Frontal cortex (tissue), 4 donors: Measurements from ENCODE around the gene RABEPK. TPM values are rescaled to one million over a fixed set of nuclear protein-coding genes. Genes with fewer than 3 reads are reported as not detected.
A peak's percentile ranks its signal among the peaks of the same experiment; 100 is the strongest.
"Not testable (repeated sequence)": the region's sequence is repeated elsewhere in the genome, so short reads cannot be mapped to it uniquely, and the experiment has no call there.

Experiments
- DNase-seq, 2 donors: peaks; one replicate each; pipeline ENCODE4 v3.0.0; 2012; ENCODE audit warnings: low spot score in 2 of 2
- FAIRE-seq: peaks from 2 replicates; lab custom pipeline; 2012; peaks lifted over from hg19 to GRCh38; lab: Jason Lieb, UNC
- total RNA-seq: library from RNA; depleted of rRNA; stranded (reverse); fragments of >200 nt; gene quantifications from one replicate; pipeline ENCODE4 v1.2.3, GENCODE V29; 2014
- donor health status: control.
- donor health status: control.
- donor health status: control.

RABEPK gene, protein sequence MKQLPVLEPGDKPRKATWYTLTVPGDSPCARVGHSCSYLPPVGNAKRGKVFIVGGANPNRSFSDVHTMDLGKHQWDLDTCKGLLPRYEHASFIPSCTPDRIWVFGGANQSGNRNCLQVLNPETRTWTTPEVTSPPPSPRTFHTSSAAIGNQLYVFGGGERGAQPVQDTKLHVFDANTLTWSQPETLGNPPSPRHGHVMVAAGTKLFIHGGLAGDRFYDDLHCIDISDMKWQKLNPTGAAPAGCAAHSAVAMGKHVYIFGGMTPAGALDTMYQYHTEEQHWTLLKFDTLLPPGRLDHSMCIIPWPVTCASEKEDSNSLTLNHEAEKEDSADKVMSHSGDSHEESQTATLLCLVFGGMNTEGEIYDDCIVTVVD
- 25.7 TPM for total RNA-seq

DNA sequence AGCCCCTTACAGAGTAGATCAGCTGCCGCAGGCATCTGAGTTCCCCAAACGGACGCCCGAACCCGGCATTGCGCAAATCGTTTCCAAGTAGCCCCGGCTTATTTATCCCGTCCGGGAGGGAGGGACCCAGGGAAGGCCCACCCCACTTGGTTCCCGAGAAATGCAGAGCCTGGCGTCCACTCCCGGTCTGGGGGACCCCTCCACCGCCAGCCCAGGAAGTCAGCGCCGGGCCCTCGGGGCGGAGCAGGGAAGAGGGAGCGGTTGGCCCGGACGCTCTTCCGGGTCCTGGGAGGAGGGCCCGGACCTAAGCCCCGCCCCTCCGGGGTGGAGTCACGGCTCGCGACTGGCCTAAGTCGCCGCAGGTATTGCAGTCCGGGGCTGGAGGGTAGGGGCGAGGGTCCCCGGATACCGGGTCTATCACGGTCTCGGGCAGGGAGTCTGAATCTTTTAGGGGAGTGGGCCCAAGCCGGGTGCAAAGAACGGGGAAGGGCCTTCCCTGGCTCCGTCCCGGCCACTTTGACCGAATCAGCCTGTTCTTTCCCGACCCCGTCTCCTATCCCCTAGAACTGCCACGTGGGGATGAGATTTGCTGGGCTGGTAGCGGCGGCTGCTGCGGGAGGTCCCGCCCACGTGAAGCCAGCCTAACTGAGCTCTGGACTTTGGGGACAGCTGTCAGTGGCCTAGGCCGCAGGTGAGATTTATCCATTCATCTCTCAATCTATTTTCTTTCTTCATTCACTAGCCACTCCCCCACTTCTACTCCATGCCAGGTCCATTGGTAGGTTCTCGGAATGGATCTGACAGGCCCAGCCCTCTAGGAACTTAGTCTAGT is at the start of gene RABEPK:
RABEPK (plus strand) TSS at position 327 of the 832 bp plus-strand sequence. CDS start 2,472 bp downstream, outside the sequence.
- DNase-seq (peak; percentile 76 to 93), FAIRE-seq (no peak)

DNA sequence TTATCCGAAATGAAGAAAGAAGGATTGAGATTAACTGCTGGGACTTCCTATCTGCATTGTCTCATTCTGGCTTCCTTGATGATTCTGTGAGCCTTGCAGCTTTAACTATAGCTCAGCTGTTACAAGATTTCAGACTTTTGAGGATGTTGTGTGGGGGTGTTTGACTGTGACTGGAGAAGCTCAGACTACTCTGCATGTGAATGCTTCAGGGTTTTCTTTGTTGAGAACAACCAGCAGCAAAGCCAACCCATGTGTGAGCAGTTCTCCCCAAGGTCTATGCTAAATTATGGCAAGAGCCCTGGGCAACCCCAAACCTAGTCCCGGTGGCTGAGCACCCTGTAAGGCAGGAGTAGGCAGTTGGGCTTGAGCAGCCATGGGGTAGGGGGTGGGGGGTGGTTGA is 48.6 kb upstream of the RABEPK start:
- DNase-seq (no peak), FAIRE-seq (no peak)

DNA sequence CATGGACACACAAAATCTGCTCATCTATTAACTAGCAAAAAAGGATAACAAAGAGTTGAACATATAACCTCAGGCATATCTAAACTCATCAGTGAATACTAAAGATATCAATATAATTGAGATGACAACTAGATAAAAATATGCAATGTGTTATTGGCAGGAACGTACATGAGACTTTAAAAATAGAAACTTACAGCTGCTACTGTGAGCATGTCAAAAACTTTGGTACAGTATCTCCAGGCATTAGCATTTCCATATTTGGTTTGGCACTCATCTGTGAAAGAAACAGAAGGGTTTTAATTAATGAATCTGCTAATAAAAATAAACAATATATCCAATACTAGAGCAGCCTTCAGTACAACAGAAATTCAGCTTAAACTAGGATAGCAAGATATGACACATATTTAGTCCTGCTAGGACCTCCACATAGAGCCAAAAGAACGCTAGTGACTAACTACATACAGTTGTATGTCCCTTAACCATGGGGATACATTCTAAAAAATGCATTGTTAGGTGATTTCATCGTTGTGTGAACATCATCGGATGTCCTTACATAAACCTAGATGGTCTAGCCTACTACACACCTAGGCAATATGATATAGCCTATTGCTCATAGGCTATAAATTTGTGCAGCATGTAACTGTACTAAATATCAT is 46.5 kb upstream of the RABEPK start:
- DNase-seq (no peak), FAIRE-seq (no peak)

DNA sequence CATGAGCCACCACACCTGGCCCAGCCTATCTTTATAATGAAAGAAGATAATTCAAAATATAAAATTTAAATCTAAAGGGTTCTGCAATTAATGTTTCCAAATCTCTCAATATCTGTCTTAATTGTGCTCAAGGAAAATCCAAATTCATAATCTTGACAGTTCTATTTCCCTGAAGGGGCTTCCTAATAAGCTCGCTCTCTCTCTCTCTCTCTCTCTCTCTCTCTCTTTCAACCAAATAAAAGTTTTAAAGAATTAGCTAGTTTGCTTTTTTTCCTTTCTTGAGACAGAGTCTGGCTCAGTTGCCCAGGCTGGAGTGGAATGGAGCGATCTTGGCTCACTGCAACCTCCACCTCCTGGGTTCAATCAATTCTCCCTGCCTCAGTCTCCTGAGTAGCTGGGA is 43.8 kb upstream of the RABEPK start:
- DNase-seq (no peak), FAIRE-seq (no peak)

DNA sequence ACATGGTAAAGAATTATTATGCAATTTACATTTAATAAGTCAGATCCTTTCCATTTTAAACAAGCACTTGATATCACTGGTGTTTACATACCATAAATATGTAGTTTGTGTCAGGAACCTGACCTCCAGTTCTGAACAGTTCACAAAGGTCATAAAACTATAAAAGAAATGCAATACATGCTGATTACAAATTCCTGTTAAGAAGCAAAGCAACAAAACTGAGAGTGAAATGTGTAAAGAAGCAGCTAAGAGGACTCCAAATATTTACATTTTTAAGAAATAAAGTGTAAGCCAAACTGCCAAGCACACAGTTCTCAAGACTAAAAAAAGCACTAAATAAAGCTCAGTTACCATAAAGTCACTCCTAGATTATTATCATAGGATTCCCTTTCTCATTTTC is 39.6 kb upstream of the RABEPK start:
- FAIRE-seq, result no peak
- DNase-seq, result no peak

DNA sequence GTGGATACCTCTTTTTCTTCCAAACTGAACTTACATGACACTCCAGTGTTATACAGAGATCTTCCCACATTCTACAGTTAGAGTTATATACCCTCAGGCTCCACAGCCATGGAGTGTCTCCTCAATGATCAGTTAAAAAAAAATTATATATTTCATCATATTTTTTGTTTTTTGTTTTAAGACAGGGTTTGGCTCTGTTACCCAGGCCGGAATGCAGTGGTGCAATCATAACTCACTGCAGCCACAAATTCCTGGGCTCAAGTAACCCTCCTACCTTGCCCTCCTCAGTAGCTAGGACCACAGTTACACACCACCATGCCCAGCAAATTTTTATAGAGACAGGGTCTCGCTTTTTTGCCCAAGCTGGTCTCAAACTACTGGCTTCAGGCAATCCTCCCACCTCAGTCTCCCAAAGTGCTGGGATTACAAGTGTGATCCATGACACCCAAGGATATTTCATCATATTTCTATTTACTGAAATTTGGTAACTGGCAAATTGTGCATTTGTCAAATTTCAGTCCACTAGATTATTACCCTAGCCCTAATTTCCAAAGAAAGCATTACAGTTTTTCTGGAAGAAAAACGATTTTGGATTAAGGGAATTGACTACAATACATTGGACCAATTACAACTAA is 38.9 kb upstream of the RABEPK start:
- DNase-seq, result no peak
- no peak for FAIRE-seq

DNA sequence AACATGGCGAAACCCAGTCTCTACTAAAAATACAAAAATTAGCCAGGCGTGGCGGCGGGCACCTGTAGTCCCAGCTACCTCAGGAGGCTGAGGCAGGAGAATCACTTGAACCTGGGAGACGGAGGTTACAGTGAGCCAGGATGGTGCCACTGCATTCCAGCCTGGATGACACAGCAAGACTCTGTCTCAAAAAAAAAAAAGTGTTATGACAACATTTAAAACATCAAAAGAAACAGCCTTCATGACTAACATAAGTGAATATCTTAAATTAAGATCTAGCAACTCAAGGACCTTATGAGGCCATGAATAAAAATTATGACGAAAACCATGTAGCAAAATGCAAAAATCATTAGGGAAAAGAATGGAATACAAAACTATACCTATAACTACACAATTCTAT is 37.5 kb upstream of the RABEPK start:
- DNase-seq, FAIRE-seq: not testable (repeated sequence)

DNA sequence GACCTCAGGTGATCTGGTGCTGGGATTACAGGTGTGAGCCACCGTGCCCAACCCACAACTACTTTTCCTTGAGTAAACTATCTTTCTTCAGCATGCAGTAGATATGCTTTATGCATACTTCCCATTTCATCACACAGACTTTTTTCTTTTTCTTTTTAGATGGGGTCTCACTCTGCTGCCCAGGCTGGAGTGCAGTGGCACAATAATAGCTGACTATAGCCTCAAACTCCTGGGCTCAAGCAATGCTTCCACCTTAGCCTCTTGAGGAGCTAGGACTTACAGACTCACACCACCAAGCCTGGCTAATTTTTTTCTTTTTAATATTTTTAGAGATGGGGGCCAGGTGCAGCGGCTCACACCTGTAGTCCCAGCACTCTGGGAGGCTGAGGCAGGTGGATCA is 33.6 kb upstream of the RABEPK start:
- FAIRE-seq (no peak), DNase-seq (no peak)

DNA sequence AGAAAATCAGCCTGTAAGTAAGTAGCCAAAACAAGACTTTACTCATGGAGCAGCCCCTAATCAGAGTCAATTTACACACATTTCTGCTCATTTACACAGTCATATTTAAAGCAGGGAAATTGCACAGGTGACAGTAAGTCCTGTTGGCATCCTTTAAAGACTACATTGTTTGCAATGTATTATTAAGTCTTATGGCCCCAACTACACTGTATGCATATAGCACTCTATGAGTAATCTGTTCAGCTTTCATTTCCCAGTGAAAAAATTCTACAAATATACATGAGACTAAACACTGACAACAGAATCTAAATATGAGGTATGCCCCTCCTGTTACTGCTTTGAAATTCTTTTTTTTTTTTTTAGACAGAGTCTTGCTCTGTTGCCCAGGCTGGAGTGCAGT is 30.4 kb upstream of the RABEPK start:
- DNase-seq (no peak), FAIRE-seq (no peak)

DNA sequence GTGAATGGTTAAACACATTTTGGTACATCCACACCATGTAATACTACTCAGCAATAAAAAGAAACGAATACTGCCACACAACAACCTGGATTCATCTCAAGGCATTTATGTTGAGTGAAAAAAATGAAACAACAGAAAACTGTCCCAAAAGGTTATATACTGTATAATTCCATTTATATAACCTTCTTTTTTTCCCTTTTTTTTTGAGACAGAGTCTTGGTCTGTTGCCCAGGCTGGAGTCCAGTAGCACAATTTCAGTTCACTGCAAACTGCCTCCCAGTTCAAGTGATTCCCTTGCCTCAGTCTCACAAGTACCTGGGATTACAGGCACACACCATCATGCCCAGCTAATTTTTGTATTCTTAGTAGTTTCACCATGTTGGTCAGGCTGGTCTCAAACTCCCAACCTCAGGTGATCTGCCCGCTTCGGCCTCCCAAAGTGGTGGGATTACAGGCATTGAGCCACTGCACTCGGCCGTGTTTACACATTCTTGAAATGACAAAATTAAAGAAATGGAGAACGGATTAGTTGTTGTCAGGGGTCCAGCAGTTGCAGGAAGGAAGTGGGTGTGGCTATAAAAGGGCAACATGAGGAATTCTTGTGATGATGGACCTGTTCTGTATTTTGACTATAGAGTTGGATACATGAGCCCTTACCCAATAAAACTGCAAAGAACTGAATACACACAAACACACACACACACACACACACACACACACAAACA is 28.1 kb upstream of the RABEPK start:
- FAIRE-seq, result no peak
- DNase-seq, result no peak

DNA sequence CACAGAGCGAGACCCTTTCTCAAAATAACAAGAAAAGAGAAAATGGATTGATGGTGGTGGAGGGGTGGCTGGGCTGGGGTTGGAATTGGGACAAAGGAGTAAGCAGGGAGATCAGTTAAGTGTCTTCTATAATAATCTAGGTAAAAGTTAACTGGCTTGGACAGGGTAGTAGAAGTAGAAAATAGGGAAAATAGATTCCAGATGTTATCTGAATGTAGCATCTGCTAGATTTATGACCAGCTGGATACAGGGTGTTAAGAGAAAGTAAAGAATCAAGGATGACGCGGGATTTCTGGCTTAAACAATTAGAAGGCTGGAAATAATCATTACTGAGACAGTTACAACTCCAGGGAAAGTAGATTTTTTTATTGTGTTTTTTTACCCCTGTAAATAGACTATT is 23.7 kb upstream of the RABEPK start:
- FAIRE-seq (no peak), DNase-seq (no peak)

DNA sequence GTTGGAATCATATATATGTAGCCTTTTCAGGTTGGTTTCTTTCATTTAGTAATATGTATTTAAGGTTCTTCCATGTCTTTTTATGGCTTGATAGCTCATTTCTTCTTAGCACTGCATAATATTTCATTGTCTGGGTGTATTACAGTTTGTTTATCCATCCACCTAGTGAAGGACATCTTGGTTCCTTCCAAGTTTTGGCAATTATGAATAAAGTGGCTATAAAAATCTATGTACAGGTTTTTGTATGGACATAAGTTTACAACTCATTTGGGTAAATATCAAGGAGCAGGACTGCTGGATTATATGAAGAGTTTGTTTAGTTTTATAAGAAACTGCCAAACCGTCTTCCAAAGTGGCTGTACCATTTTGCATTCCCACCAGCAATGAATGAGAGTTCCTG is 22.5 kb upstream of the RABEPK start:
- DNase-seq (no peak), FAIRE-seq (no peak)

DNA sequence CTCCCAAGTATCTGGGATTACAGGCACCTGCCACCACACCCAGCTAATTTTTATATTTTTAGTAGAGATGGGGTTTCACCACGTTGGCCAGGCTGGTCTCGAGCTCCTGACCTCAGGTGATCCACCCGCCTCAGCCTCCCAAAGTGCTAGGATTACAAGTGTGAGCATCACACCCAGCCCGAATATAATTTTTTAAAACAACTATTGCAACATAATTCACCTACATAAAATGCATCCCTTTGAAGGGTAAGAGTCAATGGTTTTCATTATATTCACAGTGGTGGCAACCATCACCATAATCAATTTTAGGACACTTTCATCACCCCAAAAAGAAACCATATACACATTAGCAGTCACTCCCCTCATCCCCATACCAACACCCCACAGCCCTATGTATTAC is 20.6 kb upstream of the RABEPK start:
- not testable (repeated sequence) for FAIRE-seq, DNase-seq

DNA sequence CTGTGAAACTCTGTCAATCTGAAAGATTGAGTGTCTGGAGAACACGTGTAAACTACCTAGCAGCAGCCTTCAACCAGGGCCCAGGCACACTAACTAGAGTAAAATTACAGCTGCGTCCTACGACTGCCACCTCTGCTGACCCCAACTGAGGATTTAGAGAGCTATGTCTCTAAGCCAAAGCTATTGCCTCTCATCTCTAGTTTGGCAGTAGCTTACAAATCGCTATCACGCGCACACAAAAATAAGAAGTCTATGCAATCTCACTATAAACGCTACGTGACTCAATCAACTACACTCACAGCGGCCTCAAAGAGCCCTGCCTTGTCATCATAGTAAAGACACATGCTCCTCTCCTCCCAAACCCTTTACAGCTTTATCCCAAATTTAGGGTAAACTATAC is 19.5 kb upstream of the RABEPK start:
- FAIRE-seq (no peak), DNase-seq (no peak)

DNA sequence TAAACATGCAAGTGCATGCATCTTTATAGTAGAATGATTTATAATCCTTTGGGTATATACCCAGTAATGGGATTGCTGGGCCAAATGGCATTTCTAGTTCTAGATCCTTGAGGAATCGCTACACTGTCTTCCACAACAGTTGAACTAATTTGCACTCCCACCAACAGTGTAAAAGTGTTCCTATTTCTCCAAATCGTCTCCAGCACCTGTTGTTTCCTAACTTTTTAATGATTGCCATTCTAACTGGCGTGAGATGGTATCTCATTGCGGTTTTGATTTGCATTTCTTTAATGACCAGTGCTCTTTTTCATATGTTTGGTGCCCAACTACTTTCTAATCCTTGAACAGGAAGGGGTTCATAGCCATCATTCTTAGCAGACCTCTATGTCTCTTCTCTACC is 18.6 kb upstream of the RABEPK start:
- FAIRE-seq, DNase-seq: not testable (repeated sequence)

DNA sequence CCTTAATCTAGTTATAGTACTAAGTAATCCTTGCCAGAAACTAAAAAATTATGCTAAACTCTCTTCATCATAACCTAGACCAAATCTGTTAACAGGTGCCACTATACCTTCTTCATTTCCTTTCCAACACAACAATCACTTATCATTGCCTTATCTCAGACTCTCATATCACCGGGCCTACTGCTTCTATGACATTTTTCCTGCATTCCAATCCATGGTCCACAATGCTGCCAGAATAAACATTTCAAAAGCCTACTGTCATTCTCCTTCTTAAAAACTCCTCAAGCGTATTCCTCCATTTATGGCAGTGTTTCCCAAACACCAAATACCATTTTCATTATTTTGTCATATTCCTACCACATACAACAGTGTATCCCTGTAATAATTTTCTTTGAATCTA is 17.3 kb upstream of the RABEPK start:
- no peak for DNase-seq
- FAIRE-seq, result no peak

DNA sequence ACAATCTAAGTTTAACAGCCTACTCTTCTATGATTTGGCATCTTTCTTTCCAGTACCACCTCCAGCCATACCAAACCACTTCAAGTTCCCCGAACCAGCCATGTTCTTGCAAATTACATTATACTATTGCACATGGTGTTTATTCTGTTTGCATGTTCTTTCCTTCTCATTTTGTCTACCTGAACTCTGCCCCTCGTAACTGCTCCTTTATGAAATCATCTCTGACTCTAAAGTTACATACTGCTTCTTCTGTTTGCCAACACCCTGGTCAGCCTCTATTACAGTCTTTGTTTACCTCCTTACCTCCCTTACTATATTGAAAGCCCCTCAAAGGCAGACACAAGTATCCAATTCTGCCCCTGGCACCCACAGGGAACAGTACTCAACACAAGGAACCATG is 16.8 kb upstream of the RABEPK start:
- FAIRE-seq (no peak), DNase-seq (no peak)

DNA sequence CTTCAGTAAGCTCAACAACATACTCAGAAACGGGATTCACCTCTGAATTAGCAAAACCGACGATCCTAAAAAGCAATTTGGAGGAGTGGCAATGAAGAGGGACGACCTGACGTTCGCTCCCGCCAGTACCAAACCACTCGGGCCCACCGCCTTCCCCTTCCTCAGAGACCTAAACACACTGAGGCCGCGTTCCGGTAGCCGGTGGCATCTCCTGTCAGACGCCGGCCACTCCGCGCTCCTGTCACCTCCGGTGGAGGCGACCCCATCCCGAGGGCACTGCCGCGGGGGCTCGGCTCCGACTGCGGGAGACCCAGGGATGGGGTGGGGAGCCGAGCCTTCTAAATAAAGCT is 11.4 kb upstream of the RABEPK start:
- FAIRE-seq, result no peak
- no peak for DNase-seq

DNA sequence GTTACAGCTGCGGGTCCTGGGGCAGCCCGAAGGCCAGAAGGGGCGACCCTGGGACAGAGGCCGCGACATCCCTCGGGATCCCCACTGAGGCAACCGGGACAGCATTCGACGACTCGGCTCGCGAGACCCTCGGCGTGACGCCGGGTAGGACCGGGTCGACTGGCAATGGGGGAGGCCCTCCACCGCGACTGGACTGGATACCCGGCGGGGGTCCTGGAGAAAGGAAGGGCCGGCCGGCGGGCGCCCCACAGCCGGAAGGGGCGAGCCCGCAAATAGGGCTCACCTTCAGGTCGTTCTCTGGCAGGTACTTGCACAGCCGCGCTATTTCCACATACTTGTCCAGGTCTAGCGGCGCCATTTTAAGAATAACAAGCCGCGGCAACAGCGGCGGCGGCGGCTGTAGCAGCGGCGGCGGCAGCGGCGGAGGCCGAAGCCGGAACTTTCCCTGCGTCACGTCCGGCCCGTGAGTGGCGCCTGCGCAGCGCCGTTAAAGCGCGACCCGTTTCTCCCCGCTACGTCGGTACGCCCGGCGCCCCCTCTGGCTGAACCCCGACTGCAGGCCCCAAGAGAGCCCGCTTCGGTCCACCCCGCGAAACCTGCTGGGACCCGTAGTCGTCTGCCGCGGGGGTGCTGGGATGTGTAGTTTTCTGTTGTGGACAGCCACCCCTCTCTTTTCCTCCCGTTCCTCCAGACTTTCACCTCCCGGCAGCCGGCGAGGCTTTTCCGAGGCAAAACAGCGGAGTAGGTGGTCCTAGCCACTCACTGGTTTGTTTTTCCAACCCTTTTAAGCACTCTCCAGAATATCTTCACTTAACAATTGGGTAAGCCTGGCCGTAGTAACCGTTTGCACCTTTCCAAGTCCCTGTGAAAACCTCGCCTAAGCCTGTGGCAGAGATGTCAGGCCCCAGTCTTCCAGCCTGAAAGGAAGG is 10.7 kb upstream of the RABEPK start, which contains the start of gene PPP6C:
PPP6C (minus strand) TSS at position 443 of the 929 bp plus-strand sequence; CDS start at position 358, 85 bp downstream.
- no peak for FAIRE-seq
- DNase-seq, result peak; percentile 95 to 97
